GM11168 (cell line): Measurements from ENCODE around the gene ACOT11.
"Not testable (repeated sequence)": the region's sequence is repeated elsewhere in the genome, so short reads cannot be mapped to it uniquely, and the experiment has no call there.

Experiments used
- in situ Hi-C: fragments of 300-500 bp; cut with MboI; formaldehyde crosslinking; loops from one replicate; pipeline ENCODE4 v1.12.0; 2022; ENCODE audit warnings: low sequenced_read_pairs; ENCODE audit not compliant: unreplicated experiment

The ACOT11 gene

GRCh38 chr1:54636461-54637446, 88.7 kb downstream of the ACOT11 start:
- in situ Hi-C loops: not testable (repeated sequence)

- in situ Hi-C loops: no loop called here
These were observed 92.3 kb downstream of the ACOT11 start for GRCh38 chr1:54640361-54640760.

- in situ Hi-C loops: no loop called here
These were observed 93.1 kb downstream of the ACOT11 start, which contains the start of gene MROH7 for GRCh38 chr1:54640863-54641836. MROH7 (plus strand) TSS chr1:54641786; CDS start chr1:54652927, 11,141 bp downstream.

- in situ Hi-C loops: no loop called here
These were observed 95.7 kb downstream of the ACOT11 start for GRCh38 chr1:54643736-54644135.

GRCh38 chr1:54645806-54646676, 98.0 kb downstream of the ACOT11 start:
- in situ Hi-C loops: no loop called here

GRCh38 chr1:54649130-54649898, 101.3 kb downstream of the ACOT11 start:
- in situ Hi-C loops: no loop called here

GRCh38 chr1:54649921-54650320, 101.9 kb downstream of the ACOT11 start:
- in situ Hi-C loops: loop anchor here (25.0 kb wide), 1 partner anchor 362 kb away; no protein-coding TSS in a partner anchor

- in situ Hi-C loops: loop anchor here (25.0 kb wide), 1 partner anchor 362 kb away; no protein-coding TSS in a partner anchor
These were observed 102.4 kb downstream of the ACOT11 start for GRCh38 chr1:54650417-54650816.

- in situ Hi-C loops: loop anchor here (25.0 kb wide), 1 partner anchor 361 kb away; no protein-coding TSS in a partner anchor
These were observed 103.6 kb downstream of the ACOT11 start for GRCh38 chr1:54651608-54652007.

GRCh38 chr1:54652168-54652567, 104.1 kb downstream of the ACOT11 start:
- in situ Hi-C loops: loop anchor here (25.0 kb wide), 1 partner anchor 360 kb away; no protein-coding TSS in a partner anchor

GRCh38 chr1:54653036-54653435, 105.0 kb downstream of the ACOT11 start:
- in situ Hi-C loops: loop anchor here (25.0 kb wide), 1 partner anchor 359 kb away; no protein-coding TSS in a partner anchor

- in situ Hi-C loops: loop anchor here (25.0 kb wide), 1 partner anchor 354 kb away; no protein-coding TSS in a partner anchor
These were observed 110.3 kb downstream of the ACOT11 start for GRCh38 chr1:54658164-54658913.
